SK-N-SH (cell line): ENCODE results near the gene CLEC4M. TPM values are rescaled to one million over a fixed set of nuclear protein-coding genes. Genes with fewer than 3 reads are reported as not detected.

ENCODE experiments used
- CTCF ChIA-PET: fragments of 300-600, 350-600 bp; formaldehyde crosslinking; extraction: SDS; loops from one replicate; lab custom pipeline; 2021; lab: Yijun Ruan, JAX
- POLR2A ChIA-PET: fragments of 350-600 bp; sonication (Branson Sonifier 250); formaldehyde crosslinking; extraction: SDS; loops from one replicate; lab custom pipeline; 2020; ENCODE audit warnings: antibody characterized with exemption, inconsistent platforms; lab: Yijun Ruan, JAX
- DNase-seq: peaks from one replicate; pipeline ENCODE4 v3.0.0; 2012
- H2AFZ ChIP-seq: fragments of 200-600 bp; sonication (generic); 2 replicates; pipeline ENCODE4 v1.8.1; 2016; ENCODE audit warnings: antibody characterized with exemption, mild to moderate bottlenecking, low read depth
- H3F3A ChIP-seq: fragments of 200-600 bp; sonication (generic); replicated peaks from 2 replicates; pipeline ENCODE3; 2016; ENCODE audit warnings: antibody characterized with exemption, mild to moderate bottlenecking; ENCODE audit not compliant: insufficient read depth
- H3K27ac ChIP-seq, 2 experiments: fragments of 200-500 bp in 1 of 2; fragments of 200-600 bp in 1 of 2; sonication (Bioruptor generic) in 1 of 2; sonication (generic), shearing (Covaris generic) in 1 of 2; 2 replicates each; pipeline versions ENCODE4 v1.5.1 to v1.6.1; 2014 to 2016; ENCODE audit warnings: low read depth in 2 of 2, inconsistent platforms in 1 of 2, low read length in 1 of 2, mild to moderate bottlenecking in 1 of 2, mixed read lengths in 1 of 2
- H3K27me3 ChIP-seq: fragments of 200-600 bp; sonication (generic), shearing (Covaris generic); 2 replicates; pipeline ENCODE4 v1.6.1; 2016; ENCODE audit warnings: mixed run types; ENCODE audit not compliant: insufficient read depth
- H3K36me3 ChIP-seq, 2 experiments: fragments of 200-500 bp in 1 of 2; fragments of 200-600 bp in 1 of 2; sonication (Bioruptor generic) in 1 of 2; sonication (generic) in 1 of 2; replicated peaks in 1 of 2; 2 replicates each; pipeline versions ENCODE3 to v1.5.1; 2014 to 2016; ENCODE audit warnings: low read length in 1 of 2, mild to moderate bottlenecking in 1 of 2; ENCODE audit not compliant: insufficient read depth in 2 of 2, control insufficient read depth in 1 of 2
- H3K4me1 ChIP-seq, 2 experiments: fragments of 200-500 bp in 1 of 2; fragments of 200-600 bp in 1 of 2; sonication (Bioruptor generic) in 1 of 2; sonication (generic), shearing (Covaris generic) in 1 of 2; 2 replicates each; pipeline versions ENCODE4 v1.5.1 to v1.6.1; 2014 to 2016; ENCODE audit warnings: low read depth in 1 of 2, low read length in 1 of 2, mixed run types in 1 of 2; ENCODE audit not compliant: insufficient read depth in 2 of 2, control insufficient read depth in 1 of 2
- H3K4me2 ChIP-seq: fragments of 200-600 bp; sonication (generic), shearing (Covaris generic); 2 replicates; pipeline ENCODE4 v1.6.1; 2017; ENCODE audit warnings: mixed run types
- H3K4me3 ChIP-seq, 2 experiments: fragments of 200-500 bp in 1 of 2; fragments of 200-600 bp in 1 of 2; sonication (Bioruptor generic) in 1 of 2; sonication (generic), shearing (Covaris generic) in 1 of 2; 2 replicates each; pipeline versions ENCODE4 v1.5.1 to v1.8.1; 2014 to 2016; ENCODE audit warnings: low read depth in 2 of 2, inconsistent platforms in 1 of 2, low read length in 1 of 2, mild to moderate bottlenecking in 1 of 2, mixed read lengths in 1 of 2, moderate library complexity in 1 of 2
- H3K79me2 ChIP-seq: fragments of 200-600 bp; sonication (generic); 2 replicates; pipeline ENCODE4 v1.8.1; 2017; ENCODE audit warnings: mild to moderate bottlenecking; ENCODE audit not compliant: insufficient read depth
- H3K9ac ChIP-seq: fragments of 200-600 bp; sonication (generic); 2 replicates; pipeline ENCODE4 v1.6.1; 2017; ENCODE audit warnings: mixed run types
- H3K9me2 ChIP-seq: fragments of 200-600 bp; sonication (generic); 2 replicates; pipeline ENCODE4 v1.6.1; 2017; ENCODE audit warnings: mixed run types
- H3K9me3 ChIP-seq: fragments of 200-600 bp; sonication (generic); 2 replicates; pipeline ENCODE4 v1.6.1; 2017; ENCODE audit warnings: mixed run types, mild to moderate bottlenecking, moderate library complexity
- H4K20me1 ChIP-seq: fragments of 200-600 bp; sonication (generic); 2 replicates; pipeline ENCODE4 v1.6.1; 2017; ENCODE audit warnings: mild to moderate bottlenecking, mixed run types; ENCODE audit not compliant: insufficient read depth
- ELF1 ChIP-seq: IDR thresholded peaks from 2 replicates; pipeline ENCODE4 v1.4.0; 2012
- FOSL2 ChIP-seq: IDR thresholded peaks from 2 replicates; pipeline ENCODE4 v1.4.0; 2012; ENCODE audit warnings: low read depth, mild to moderate bottlenecking, moderate library complexity, borderline replicate concordance
- FOXM1 ChIP-seq: IDR thresholded peaks from 2 replicates; pipeline ENCODE4 v1.4.0; 2012; ENCODE audit warnings: low read depth, mild to moderate bottlenecking
- GABPA ChIP-seq: IDR thresholded peaks from 2 replicates; pipeline ENCODE4 v1.4.0; 2012; ENCODE audit warnings: low read depth, mild to moderate bottlenecking
- GATA2 ChIP-seq: sonication (generic); formaldehyde crosslinking; IDR thresholded peaks from 2 replicates; pipeline ENCODE4 v1.5.0; 2020; ENCODE audit warnings: mild to moderate bottlenecking, missing genetic modification reagents
- JUND ChIP-seq: IDR thresholded peaks from 2 replicates; pipeline ENCODE4 v1.4.0; 2012
- NFIC ChIP-seq: IDR thresholded peaks from 2 replicates; pipeline ENCODE4 v1.4.0; 2012; ENCODE audit warnings: borderline replicate concordance
- NRF1 ChIP-seq: IDR thresholded peaks from 2 replicates; pipeline ENCODE4 v1.6.1; 2012; ENCODE audit warnings: low read depth, mild to moderate bottlenecking, low read length
- POLR2AphosphoS5 ChIP-seq: IDR thresholded peaks from 2 replicates; pipeline ENCODE4 v1.6.1; 2012; ENCODE audit warnings: low read depth, low read length
- RAD21 ChIP-seq: IDR thresholded peaks from 2 replicates; pipeline ENCODE4 v1.6.1; 2012; ENCODE audit warnings: mild to moderate bottlenecking, low read length
- RFX5 ChIP-seq: IDR thresholded peaks from 2 replicates; pipeline ENCODE4 v1.6.1; 2012; ENCODE audit warnings: mild to moderate bottlenecking, improper control_type of control experiment, low read length
- RXRA ChIP-seq: IDR thresholded peaks from 2 replicates; pipeline ENCODE4 v1.4.0; 2012; ENCODE audit warnings: low read depth, mild to moderate bottlenecking, borderline replicate concordance
- SIN3A ChIP-seq: IDR thresholded peaks from 2 replicates; pipeline ENCODE4 v1.6.1; 2012; ENCODE audit warnings: low read depth, mild to moderate bottlenecking, low read length, moderate library complexity, borderline replicate concordance
- WGBS: methylation state at CpG from one replicate; pipeline ENCODE4 v1.1.6; 2017; ENCODE audit warnings: low lambda C conversion rate; 5-methylcytosine and 5-hydroxymethylcytosine counted together
- polyA plus RNA-seq, 3 experiments: library from polyadenylated mRNA; depleted of rRNA; stranded (reverse); fragments of >200 nt; gene quantifications; 2 replicates each; pipeline ENCODE4 v1.2.3, GENCODE V29; 2012
- TF ChIP-seq, protein P1 (sequence below): IDR thresholded peaks from 2 replicates; pipeline ENCODE4 v1.4.0; 2012; ENCODE audit warnings: low read depth, borderline replicate concordance
- TF ChIP-seq, protein P2 (sequence below): IDR thresholded peaks from 2 replicates; pipeline ENCODE4; 2012
- TF ChIP-seq, protein P3 (sequence below): IDR thresholded peaks from 2 replicates; pipeline ENCODE4 v1.4.0; 2012; ENCODE audit warnings: low read depth

The CLEC4M gene
- polyA plus RNA-seq, 1 of the 3 experiments (the other 2 are of a cell fraction) = not detected

DNA sequence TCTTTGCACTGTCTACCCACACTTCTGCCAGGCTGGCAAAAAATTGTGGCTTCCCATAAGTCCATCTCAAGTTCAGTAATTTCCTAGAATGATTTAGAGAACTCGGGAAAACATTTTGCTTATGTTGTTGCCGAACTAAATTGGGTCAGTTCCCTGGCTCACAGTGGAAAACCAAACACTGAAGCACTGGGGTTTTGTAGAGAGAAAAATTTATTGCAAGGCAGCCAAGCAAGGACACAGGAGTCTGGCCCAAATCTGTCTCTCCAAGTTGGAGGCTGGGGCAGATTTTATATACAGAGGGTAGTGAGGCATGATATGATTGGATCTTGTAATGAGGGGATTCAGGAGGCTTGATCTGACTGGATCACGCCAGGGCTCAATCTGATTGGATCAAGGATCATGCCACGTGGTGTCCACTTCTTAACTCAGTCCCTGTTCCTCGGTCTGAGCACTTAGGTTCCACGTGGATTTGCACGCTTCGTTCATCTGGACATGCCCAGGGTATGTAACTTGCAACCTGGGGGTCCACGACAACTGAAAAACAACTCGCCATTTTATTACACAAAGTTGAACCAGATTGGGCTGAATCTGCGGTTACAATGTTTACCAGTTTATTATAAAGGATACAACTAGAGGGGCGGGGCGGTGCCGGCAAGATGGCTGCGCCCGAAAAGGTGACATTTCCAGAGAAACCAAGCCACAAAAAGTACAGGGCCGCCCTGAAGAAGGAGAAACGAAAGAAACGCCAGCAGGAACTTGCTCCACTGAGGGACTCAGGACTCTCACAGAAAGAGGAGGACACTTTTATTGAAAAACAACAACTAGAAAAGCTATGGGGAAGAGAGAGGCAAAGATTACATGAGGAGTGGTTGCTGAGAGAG lies 23.0 kb upstream of the CLEC4M start:
- CTCF ChIA-PET = interaction anchor here (0.7 to 2.1 kb wide), 4 partner anchors 44 to 386 kb away, joined by 3 to 5 read pairs (median 4); no protein-coding TSS in a partner anchor
- TF ChIP-seq, protein P1, sequence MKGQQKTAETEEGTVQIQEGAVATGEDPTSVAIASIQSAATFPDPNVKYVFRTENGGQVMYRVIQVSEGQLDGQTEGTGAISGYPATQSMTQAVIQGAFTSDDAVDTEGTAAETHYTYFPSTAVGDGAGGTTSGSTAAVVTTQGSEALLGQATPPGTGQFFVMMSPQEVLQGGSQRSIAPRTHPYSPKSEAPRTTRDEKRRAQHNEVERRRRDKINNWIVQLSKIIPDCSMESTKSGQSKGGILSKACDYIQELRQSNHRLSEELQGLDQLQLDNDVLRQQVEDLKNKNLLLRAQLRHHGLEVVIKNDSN = peak; percentile 28; the same call in 1 of the 2 replicates
- TF ChIP-seq FOSL2 = no peak
- TF ChIP-seq, all 33 proteins: peak for 1
- no peaks in the 10 kb centered on the region for H3F3A ChIP-seq
- DNase-seq = no peak
- H3K4me2 ChIP-seq = peak overlapping the region; percentile 50
- no peaks in the 10 kb centered on the region for H3K9me2 ChIP-seq
- H3K9me3 ChIP-seq = no peaks in the 10 kb centered on the region
- H3K36me3 ChIP-seq = no peaks in the 10 kb centered on the region
- no peak overlapping the region for H3K27ac ChIP-seq
- H3K9ac ChIP-seq = no peak overlapping the region
- H3K79me2 ChIP-seq = no peaks in the 10 kb centered on the region
- no peak overlapping the region for H3K4me3 ChIP-seq
- H3K4me1 ChIP-seq = no peaks in the 10 kb centered on the region
- 14% methylated on average over 19 of the region's 19 CpGs for WGBS
- H2AFZ ChIP-seq = peak overlapping the region; percentile 76; the same call in 1 of the 2 replicates
- no peaks in the 10 kb centered on the region for H4K20me1 ChIP-seq
- H3K27me3 ChIP-seq = peaks cover 65% of the 10 kb centered on the region
- POLR2A ChIA-PET = no interaction called here

DNA sequence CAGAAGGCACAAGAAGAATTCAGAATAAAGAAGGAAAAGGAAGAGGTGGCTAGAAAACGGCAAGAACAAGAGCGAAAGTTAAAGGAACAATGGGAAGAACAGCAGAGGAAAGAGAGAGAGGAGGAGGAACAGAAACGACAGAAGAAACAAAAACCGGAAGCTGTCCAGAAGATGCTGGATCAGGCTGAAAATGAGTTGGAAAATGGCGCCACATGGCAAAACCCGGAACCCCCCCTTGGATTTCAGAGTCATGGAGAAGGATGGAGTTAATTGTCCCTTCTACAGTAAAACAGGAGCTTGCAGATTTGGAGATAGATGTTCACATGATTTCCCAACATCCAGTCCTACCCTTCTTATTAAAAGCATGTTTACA lies 22.4 kb upstream of the CLEC4M start:
- TF ChIP-seq, protein P1 = no peak
- TF ChIP-seq GATA2 (CRISPR knock-in tag) (no peak), ELF1 (no peak), SIN3A (no peak)

DNA sequence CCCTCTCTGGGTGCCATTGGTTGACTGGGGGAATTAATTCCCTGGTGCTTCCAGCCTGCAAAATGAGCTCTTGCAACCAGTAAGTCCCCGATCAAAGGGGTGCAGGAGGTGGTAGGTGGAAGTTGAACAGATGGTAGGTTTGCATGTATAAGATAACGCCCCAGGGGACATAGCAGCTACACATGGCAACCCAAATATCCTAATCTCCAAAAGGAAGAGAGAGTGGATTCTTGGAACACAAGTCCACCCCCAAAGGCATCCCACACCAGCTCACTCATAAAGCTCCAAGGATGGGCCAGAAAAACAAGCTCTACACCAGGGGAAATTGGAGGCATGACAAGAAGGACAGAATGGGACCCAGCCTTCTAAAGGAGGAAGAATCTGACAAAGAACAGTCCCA lies 20.5 kb upstream of the CLEC4M start:
- Histone ChIP-seq H3K9me2 (no peaks in the 10 kb centered on the region), H4K20me1 (no peaks in the 10 kb centered on the region), H3K36me3 (no peaks in the 10 kb centered on the region), H3K27me3 (peaks cover 54% of the 10 kb centered on the region), H3K27ac (no peak overlapping the region), H3F3A (no peaks in the 10 kb centered on the region), H3K4me3 (no peak overlapping the region), H3K9me3 (no peaks in the 10 kb centered on the region), H2AFZ (no peak overlapping the region), H3K9ac (no peak overlapping the region), H3K4me2 (no peak overlapping the region), H3K4me1 (no peaks in the 10 kb centered on the region), H3K79me2 (no peaks in the 10 kb centered on the region)
- ChIA-PET POLR2A (no interaction called here), CTCF (interaction anchor here (1.1 to 2.1 kb wide), 2 partner anchors 9 to 388 kb away, joined by 3 to 5 read pairs; no protein-coding TSS in a partner anchor)
- WGBS = 3% methylated on average over 2 of the region's 2 CpGs
- no peak for DNase-seq
- TF ChIP-seq RFX5 (no peak), ELF1 (no peak), GABPA (no peak), JUND (no peak), RAD21 (no peak), NFIC (no peak), POLR2AphosphoS5 (no peak), FOXM1 (no peak), RXRA (no peak), GATA2 (CRISPR knock-in tag) (no peak), NRF1 (no peak)
- TF ChIP-seq, protein P2, sequence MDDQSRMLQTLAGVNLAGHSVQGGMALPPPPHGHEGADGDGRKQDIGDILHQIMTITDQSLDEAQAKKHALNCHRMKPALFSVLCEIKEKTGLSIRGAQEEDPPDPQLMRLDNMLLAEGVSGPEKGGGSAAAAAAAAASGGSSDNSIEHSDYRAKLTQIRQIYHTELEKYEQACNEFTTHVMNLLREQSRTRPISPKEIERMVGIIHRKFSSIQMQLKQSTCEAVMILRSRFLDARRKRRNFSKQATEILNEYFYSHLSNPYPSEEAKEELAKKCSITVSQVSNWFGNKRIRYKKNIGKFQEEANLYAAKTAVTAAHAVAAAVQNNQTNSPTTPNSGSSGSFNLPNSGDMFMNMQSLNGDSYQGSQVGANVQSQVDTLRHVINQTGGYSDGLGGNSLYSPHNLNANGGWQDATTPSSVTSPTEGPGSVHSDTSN = no peak
- TF ChIP-seq, protein P3, sequence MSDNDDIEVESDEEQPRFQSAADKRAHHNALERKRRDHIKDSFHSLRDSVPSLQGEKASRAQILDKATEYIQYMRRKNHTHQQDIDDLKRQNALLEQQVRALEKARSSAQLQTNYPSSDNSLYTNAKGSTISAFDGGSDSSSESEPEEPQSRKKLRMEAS = no peak

More for the DNA sequence above, 22.4 kb upstream of the CLEC4M start:
- no peak overlapping the region for H3K9ac ChIP-seq
- H3K4me3 ChIP-seq = no peak overlapping the region
- POLR2A ChIA-PET = no interaction called here
- H3K79me2 ChIP-seq = no peaks in the 10 kb centered on the region
- peak overlapping the region; percentile 50 for H3K4me2 ChIP-seq
- no peaks in the 10 kb centered on the region for H3F3A ChIP-seq
- peak overlapping the region; percentile 76; the same call in 1 of the 2 replicates for H2AFZ ChIP-seq
- 19% methylated on average over 6 of the region's 6 CpGs for WGBS
- H3K4me1 ChIP-seq = no peaks in the 10 kb centered on the region
- DNase-seq = no peak
- H3K27ac ChIP-seq = no peak overlapping the region
- H3K9me3 ChIP-seq = no peaks in the 10 kb centered on the region
- peaks cover 65% of the 10 kb centered on the region for H3K27me3 ChIP-seq
- CTCF ChIA-PET = interaction anchor here (2.1 kb wide), 1 partner anchor 386 kb away, joined by 5 read pairs; no protein-coding TSS in a partner anchor
- H3K36me3 ChIP-seq = no peaks in the 10 kb centered on the region
- H4K20me1 ChIP-seq = no peaks in the 10 kb centered on the region
- no peaks in the 10 kb centered on the region for H3K9me2 ChIP-seq
